H1 (cell line): Measurements from ENCODE around the gene TMCO1. TPM values are rescaled to one million over a fixed set of nuclear protein-coding genes. Genes with fewer than 3 reads are reported as not detected.

Source experiments
- CTCF ChIA-PET: fragments of 300-600 bp; sonication (Branson Sonifier 250); formaldehyde crosslinking; loops from one replicate; lab custom pipeline; 2021; ENCODE audit not compliant: partially characterized antibody; lab: Charles Lee
- POLR2A ChIA-PET: fragments of 300-600 bp; sonication (Branson Sonifier 250); formaldehyde crosslinking; loops from one replicate; lab custom pipeline; 2021; ENCODE audit warnings: inconsistent platforms; ENCODE audit not compliant: partially characterized antibody; lab: Charles Lee
- DNase-seq, 2 experiments: peaks; one replicate each; pipeline versions ENCODE4 v3.0.0 to v3.0.0-alpha.2; 2010 to 2022; ENCODE audit warnings: low spot score in 2 of 2, low read depth in 1 of 2, mixed read lengths in 1 of 2
- FAIRE-seq: peaks from 2 replicates; lab custom pipeline; 2011; peaks lifted over from hg19 to GRCh38; lab: Jason Lieb, UNC
- H2AFZ ChIP-seq: 2 replicates; pipeline ENCODE4 v1.8.1; 2012; ENCODE audit warnings: low read length, inconsistent platforms
- H2AK5ac ChIP-seq: 2 replicates; pipeline ENCODE4 v1.6.1; 2013; ENCODE audit warnings: low read depth, low read length
- H2BK120ac ChIP-seq: replicated peaks from 2 replicates; pipeline ENCODE3; 2013; ENCODE audit warnings: low read depth, low read length, inconsistent platforms
- H2BK12ac ChIP-seq: 2 replicates; pipeline ENCODE4 v1.6.1; 2013; ENCODE audit warnings: low read depth, low read length
- H2BK15ac ChIP-seq: 2 replicates; pipeline ENCODE4 v1.6.1; 2013; ENCODE audit warnings: low read length
- H2BK20ac ChIP-seq: 2 replicates; pipeline ENCODE4 v1.6.1; 2013; ENCODE audit warnings: low read length
- H2BK5ac ChIP-seq: 2 replicates; pipeline ENCODE4 v1.6.1; 2013; ENCODE audit warnings: low read depth, low read length
- H3K14ac ChIP-seq: 2 replicates; pipeline ENCODE4 v1.6.1; 2013; ENCODE audit warnings: inconsistent platforms; ENCODE audit not compliant: insufficient read length
- H3K18ac ChIP-seq: 2 replicates; pipeline ENCODE4 v1.6.1; 2013; ENCODE audit warnings: low read length; ENCODE audit errors: extremely low read depth
- H3K23ac ChIP-seq: 2 replicates; pipeline ENCODE4 v1.6.1; 2013; ENCODE audit warnings: inconsistent platforms; ENCODE audit not compliant: insufficient read length
- H3K23me2 ChIP-seq: 2 replicates; pipeline ENCODE4 v1.6.1; 2013; ENCODE audit warnings: low read depth, low read length
- H3K27ac ChIP-seq: 2 replicates; pipeline ENCODE4 v1.6.1; 2011; ENCODE audit warnings: low read depth, low read length, inconsistent platforms
- H3K27me3 ChIP-seq, 4 experiments: replicated peaks in 1 of 4; 1 replicate in 1 of 4; 2 replicates in 3 of 4; pipeline versions ENCODE4 v1.6.1 to v1.8.1; 2011 to 2013; ENCODE audit warnings: low read length in 3 of 4, mild to moderate bottlenecking in 3 of 4, inconsistent platforms in 2 of 4, mixed read lengths in 2 of 4, moderate library complexity in 1 of 4; ENCODE audit not compliant: control insufficient read depth in 3 of 4, insufficient read depth in 3 of 4; ENCODE audit errors: extremely low read depth in 1 of 4
- H3K36me3 ChIP-seq, 4 experiments: 2 replicates each; pipeline versions ENCODE4 v1.6.1 to v1.8.1; 2011 to 2013; ENCODE audit warnings: mild to moderate bottlenecking in 4 of 4, low read length in 3 of 4, moderate library complexity in 2 of 4, control low read depth in 1 of 4, inconsistent platforms in 1 of 4; ENCODE audit not compliant: insufficient read depth in 4 of 4, control insufficient read depth in 2 of 4
- H3K4ac ChIP-seq: replicated peaks from 2 replicates; pipeline ENCODE3; 2013; ENCODE audit warnings: low read length, low read depth, mixed read lengths, inconsistent platforms; ENCODE audit not compliant: insufficient read length
- H3K4me1 ChIP-seq, 4 experiments: replicated peaks in 1 of 4; 1 replicate in 1 of 4; 2 replicates in 3 of 4; pipeline versions ENCODE4 v1.6.1 to v1.8.1; 2011 to 2013; ENCODE audit warnings: low read length in 3 of 4, inconsistent platforms in 2 of 4, mixed read lengths in 1 of 4; ENCODE audit not compliant: insufficient read depth in 4 of 4, control insufficient read depth in 3 of 4
- H3K4me2 ChIP-seq, 2 experiments: 2 replicates each; pipeline versions ENCODE4 v1.6.1 to v1.8.1; 2011 to 2013; ENCODE audit warnings: low read depth in 2 of 2, low read length in 2 of 2, control low read depth in 1 of 2, inconsistent platforms in 1 of 2, mild to moderate bottlenecking in 1 of 2; ENCODE audit not compliant: insufficient read depth in 1 of 2
- H3K4me3 ChIP-seq, 4 experiments: fragments of 200-600, 300-600 bp in 1 of 4; sonication (generic), shearing (Covaris generic), sonication (Bioruptor Twin) in 1 of 4; 2 replicates each; pipeline versions ENCODE4 v1.5.1 to v1.8.1; 2011 to 2016; ENCODE audit warnings: low read length in 4 of 4, low read depth in 3 of 4, control low read depth in 2 of 4, inconsistent platforms in 2 of 4, mild to moderate bottlenecking in 2 of 4, mixed read lengths in 1 of 4, moderate library complexity in 1 of 4; ENCODE audit not compliant: insufficient read depth in 2 of 4; ENCODE audit errors: extremely low read depth in 1 of 4
- H3K56ac ChIP-seq: replicated peaks from 2 replicates; pipeline ENCODE3; 2013; ENCODE audit warnings: low read depth, mild to moderate bottlenecking, mixed read lengths, low read length, inconsistent platforms; ENCODE audit not compliant: insufficient read length
- H3K79me1 ChIP-seq: 2 replicates; pipeline ENCODE4 v1.6.1; 2013; ENCODE audit warnings: low read depth, low read length, control low read depth
- H3K79me2 ChIP-seq, 2 experiments: 2 replicates each; pipeline versions ENCODE4 v1.6.1 to v1.8.1; 2012 to 2013; ENCODE audit warnings: low read length in 2 of 2, mild to moderate bottlenecking in 2 of 2, inconsistent platforms in 1 of 2; ENCODE audit not compliant: insufficient read depth in 2 of 2, control insufficient read depth in 1 of 2
- H3K9ac ChIP-seq, 4 experiments: replicated peaks in 1 of 4; 1 replicate in 1 of 4; 2 replicates in 3 of 4; pipeline versions ENCODE4 v1.6.1 to v1.8.1; 2011 to 2013; ENCODE audit warnings: low read depth in 3 of 4, low read length in 3 of 4, control low read depth in 2 of 4, mild to moderate bottlenecking in 2 of 4, moderate library complexity in 2 of 4, inconsistent platforms in 1 of 4; ENCODE audit errors: extremely low read depth in 1 of 4
- H3K9me3 ChIP-seq, 2 experiments: 2 replicates each; pipeline versions ENCODE4 v1.6.1 to v1.8.1; 2012 to 2013; ENCODE audit warnings: mild to moderate bottlenecking in 2 of 2, moderate library complexity in 2 of 2, control low read depth in 1 of 2, inconsistent platforms in 1 of 2, low read depth in 1 of 2, low read length in 1 of 2, mixed read lengths in 1 of 2; ENCODE audit not compliant: insufficient read depth in 2 of 2
- H4K20me1 ChIP-seq, 2 experiments: replicated peaks in 1 of 2; 2 replicates each; pipeline versions ENCODE3 to v1.8.1; 2011 to 2013; ENCODE audit warnings: inconsistent platforms in 2 of 2, low read length in 2 of 2, mild to moderate bottlenecking in 1 of 2; ENCODE audit not compliant: insufficient read depth in 2 of 2, control insufficient read depth in 1 of 2
- H4K5ac ChIP-seq: 2 replicates; pipeline ENCODE4 v1.6.1; 2013; ENCODE audit warnings: low read length, low read depth, mixed read lengths, inconsistent platforms; ENCODE audit not compliant: insufficient read length
- H4K8ac ChIP-seq: 2 replicates; pipeline ENCODE4 v1.8.0; 2013; ENCODE audit warnings: mild to moderate bottlenecking, moderate library complexity, low read length, inconsistent platforms; ENCODE audit not compliant: insufficient read depth; ENCODE audit errors: extremely low read depth
- H4K91ac ChIP-seq: replicated peaks from 2 replicates; pipeline ENCODE3; 2013; ENCODE audit warnings: low read length, mixed read lengths, inconsistent platforms; ENCODE audit not compliant: insufficient read length
- SP2 ChIP-seq: IDR thresholded peaks from 2 replicates; pipeline ENCODE4 v1.6.1; 2012; ENCODE audit warnings: mild to moderate bottlenecking, low read length, inconsistent platforms
- WGBS, 2 experiments: shearing (Covaris generic) in 1 of 2; methylation state at CpG; one replicate each; pipeline versions ENCODE4 v1.1.6 to v1.1.7; 2013 to 2015; ENCODE audit warnings: low lambda C conversion rate in 2 of 2, mixed read lengths in 2 of 2, inconsistent platforms in 1 of 2, low coverage in 1 of 2, missing lambda C conversion rate in 1 of 2; ENCODE audit not compliant: insufficient replicate concordance in 2 of 2, insufficient coverage in 1 of 2, insufficient read length in 1 of 2; ENCODE audit errors: extremely low coverage in 1 of 2, missing lambda C conversion rate in 1 of 2; 5-methylcytosine and 5-hydroxymethylcytosine counted together
- polyA plus RNA-seq, 7 experiments: library from polyadenylated mRNA; depleted of rRNA in 3 of 7; stranded (reverse) in 5 of 7; unstranded in 2 of 7; fragments of >200 nt in 5 of 7; fragments of 200-250 nt in 2 of 7; gene quantifications; 1 replicate in 5 of 7; 2 replicates in 1 of 7; 4 replicates in 1 of 7; pipeline versions ENCODE4 v1.2.1 to v1.2.3, GENCODE V29; 2011 to 2013; ENCODE audit warnings: missing spikeins in 2 of 7, mixed read lengths in 2 of 7
- total RNA-seq: library from RNA; stranded (reverse); fragmentation: NEBNext Ultra II Directional; extraction: Animal tissue kit (Norgen Biotek cat#: 25700); gene quantifications from 2 replicates; pipeline ENCODE4 v1.2.1, GENCODE V29; 2021

Gene TMCO1
- total and polyA plus RNA-seq, 2 of the 8 experiments (the other 6 are each of a cell fraction or from before 2014, with no cell fraction given), result 61.6 to 63.8 TPM

GRCh38 chr1:165726841-165727240, 41.8 kb downstream of the TMCO1 start:
- no peak overlapping the region for H2AFZ ChIP-seq
- H3K14ac ChIP-seq, result no peak overlapping the region
- H3K18ac ChIP-seq, result no peak overlapping the region
- no peaks in the 10 kb centered on the region for H3K79me1 ChIP-seq
- H2BK5ac ChIP-seq, result no peak overlapping the region
- no peak overlapping the region for H2AK5ac ChIP-seq
- H3K27ac ChIP-seq, result no peak overlapping the region
- H4K8ac ChIP-seq, result no peak overlapping the region
- 83% methylated on average over 2 of the region's 2 CpGs; no CpG with 5 or more reads in 1 of the 2 experiments for WGBS, 2 experiments
- no peaks in the 10 kb centered on the region for H4K20me1 ChIP-seq
- FAIRE-seq (no peak), DNase-seq (no peak)
- CTCF ChIA-PET, result no interaction called here
- no peak overlapping the region for H2BK120ac ChIP-seq
- no peaks in the 10 kb centered on the region for H3K79me2 ChIP-seq
- no peak overlapping the region for H3K4me3 ChIP-seq
- no peak overlapping the region for H3K4ac ChIP-seq
- H4K5ac ChIP-seq, result no peak overlapping the region
- H3K4me1 ChIP-seq, result no peaks in the 10 kb centered on the region
- H2BK15ac ChIP-seq, result no peak overlapping the region
- no peak overlapping the region for H3K9ac ChIP-seq
- H3K36me3 ChIP-seq, result no peaks in the 10 kb centered on the region; a peak in 1 of 8 replicates
- no peak for TF ChIP-seq SP2
- no peaks in the 10 kb centered on the region for H3K9me3 ChIP-seq
- H3K56ac ChIP-seq, result no peak overlapping the region
- H2BK20ac ChIP-seq, result no peak overlapping the region
- no peak overlapping the region for H3K23ac ChIP-seq
- H2BK12ac ChIP-seq, result no peak overlapping the region
- no peaks in the 10 kb centered on the region for H3K23me2 ChIP-seq
- POLR2A ChIA-PET, result interaction anchor here (0.9 kb wide), 1 partner anchor 8 kb away, joined by 3 read pairs; no protein-coding TSS in a partner anchor
- no peak overlapping the region for H4K91ac ChIP-seq
- no peaks in the 10 kb centered on the region for H3K27me3 ChIP-seq
- no peak overlapping the region for H3K4me2 ChIP-seq
